Measurements from ENCODE around the gene CCDC157.

CCDC157 gene

GRCh38 chr22:30351226-30351625, 5.6 kb upstream of the CCDC157 start:
- no peak for DNase-seq (ENCODE audit: insufficient read length, low spot score)
- FAIRE-seq: no peak

GRCh38 chr22:30354644-30355043, 2.2 kb upstream of the CCDC157 start:
- FAIRE-seq (no peak), DNase-seq (ENCODE audit: insufficient read length, low spot score) (no peak)

- DNase-seq (ENCODE audit: insufficient read length, low spot score) (no peak), FAIRE-seq (no peak)
Measured at GRCh38 chr22:30357236-30357570, 396 bp downstream of the CCDC157 start.

GRCh38 chr22:30357650-30358215, 926 bp downstream of the CCDC157 start:
- FAIRE-seq: no peak
- DNase-seq (ENCODE audit: insufficient read length, low spot score): no peak

GRCh38 chr22:30358541-30358940, 1.7 kb downstream of the CCDC157 start:
- FAIRE-seq: no peak
- no peak for DNase-seq (ENCODE audit: insufficient read length, low spot score)

GRCh38 chr22:30361916-30362650, 5.3 kb downstream of the CCDC157 start:
- DNase-seq (ENCODE audit: insufficient read length, low spot score): no peak
- no peak for FAIRE-seq

GRCh38 chr22:30362651-30363281, 6.0 kb downstream of the CCDC157 start:
- no peak for DNase-seq (ENCODE audit: insufficient read length, low spot score)
- no peak for FAIRE-seq

GRCh38 chr22:30365891-30366290, 9.1 kb downstream of the CCDC157 start:
- FAIRE-seq: no peak
- DNase-seq (ENCODE audit: insufficient read length, low spot score): no peak

- DNase-seq (ENCODE audit: insufficient read length, low spot score) (no peak), FAIRE-seq (no peak)
Measured at GRCh38 chr22:30368420-30368819, 11.6 kb downstream of the CCDC157 start.

- FAIRE-seq (no peak), DNase-seq (ENCODE audit: insufficient read length, low spot score) (no peak)
Measured at GRCh38 chr22:30370641-30371230, 13.9 kb downstream of the CCDC157 start.

GRCh38 chr22:30371321-30371720, 14.5 kb downstream of the CCDC157 start:
- FAIRE-seq: no peak
- DNase-seq (ENCODE audit: insufficient read length, low spot score): no peak

- DNase-seq (ENCODE audit: insufficient read length, low spot score): no peak
- no peak for FAIRE-seq
Measured at GRCh38 chr22:30371981-30372380, 15.2 kb downstream of the CCDC157 start.

GRCh38 chr22:30372915-30373314, 16.1 kb downstream of the CCDC157 start:
- DNase-seq (ENCODE audit: insufficient read length, low spot score): no peak

GRCh38 chr22:30373331-30374325, 16.8 kb downstream of the CCDC157 start:
- FAIRE-seq: no peak
- no peak for DNase-seq (ENCODE audit: insufficient read length, low spot score)

More at GRCh38 chr22:30372915-30373314, 16.1 kb downstream of the CCDC157 start:
- no peak for FAIRE-seq

- DNase-seq (ENCODE audit: insufficient read length, low spot score) (no peak), FAIRE-seq (no peak)
Measured at GRCh38 chr22:30375312-30375849, 18.6 kb downstream of the CCDC157 start.

GRCh38 chr22:30380011-30380410, 23.2 kb downstream of the CCDC157 start:
- DNase-seq (ENCODE audit: insufficient read length, low spot score) (no peak), FAIRE-seq (no peak)

- FAIRE-seq (no peak), DNase-seq (ENCODE audit: insufficient read length, low spot score) (no peak)
Measured at GRCh38 chr22:30381264-30381663, 24.5 kb downstream of the CCDC157 start.

GRCh38 chr22:30382340-30382739, 25.5 kb downstream of the CCDC157 start:
- FAIRE-seq: no peak

GRCh38 chr22:30383061-30383460, 26.3 kb downstream of the CCDC157 start:
- FAIRE-seq: no peak
- DNase-seq (ENCODE audit: insufficient read length, low spot score): no peak

More at GRCh38 chr22:30382340-30382739, 25.5 kb downstream of the CCDC157 start:
- no peak for DNase-seq (ENCODE audit: insufficient read length, low spot score)

- no peak for DNase-seq (ENCODE audit: insufficient read length, low spot score)
- no peak for FAIRE-seq
Measured at GRCh38 chr22:30385942-30386341, 29.1 kb downstream of the CCDC157 start.
